ENCODE results near the gene GPHA2. TPM values are rescaled to one million over a fixed set of nuclear protein-coding genes. Genes with fewer than 3 reads are reported as not detected.

The GPHA2 gene
- total and polyA plus RNA-seq, 2 donors (not counting 1 experiment from before 2014, with no cell fraction given) = not detected

GRCh38 chr11:64908766-64909165 is 26.9 kb downstream of the GPHA2 start:
- Histone ChIP-seq H3K79me2 (ENCODE audit: control insufficient read depth, insufficient read depth, low read length) (no peaks in the 10 kb centered on the region), H3K4me2 (ENCODE audit: extremely low read depth, insufficient read depth, low read length) (no peak overlapping the region), H3K27me3 (ENCODE audit: control insufficient read depth, insufficient read depth, low read length) (no peaks in the 10 kb centered on the region), H3K4me1 (ENCODE audit: control insufficient read depth, extremely low read depth, insufficient read depth, low read length) (no peaks in the 10 kb centered on the region), H3K9ac (ENCODE audit: insufficient read depth, low read length) (no peak overlapping the region), H2AFZ (ENCODE audit: low read length) (no peak overlapping the region), H3K4me3 (replicated peaks in 1 of 4; ENCODE audit: control extremely low read depth in 1 of 4, insufficient read depth in 1 of 4, low read depth in 3 of 4, low read length in 4 of 4) (no peak overlapping the region), H3K27ac (ENCODE audit: insufficient read depth, low read length) (no peak overlapping the region), H3K36me3 (ENCODE audit: control insufficient read depth, insufficient read depth, low read length) (peaks cover 21% of the 10 kb centered on the region), H3K9me3 (ENCODE audit: control insufficient read depth, insufficient read depth, low read depth, low read length) (no peaks in the 10 kb centered on the region), H4K20me1 (ENCODE audit: control insufficient read depth, extremely low read depth, insufficient read depth, low read length) (no peaks in the 10 kb centered on the region)
- TF ChIP-seq CTCF (conservative IDR thresholded peaks at IDR 0.05 in 1 of 2, IDR thresholded peaks at IDR 0.05 in 1 of 2; ENCODE audit: low read depth in 1 of 2, low read length in 2 of 2) (no peak), EZH2 (IDR thresholded peaks at IDR 0.05; ENCODE audit: low read length, missing control alignments) (no peak)
- no peak for DNase-seq (ENCODE audit: low read depth in 2 of 2)

- H3K27me3 ChIP-seq (ENCODE audit: control insufficient read depth, insufficient read depth, low read length) = no peaks in the 10 kb centered on the region
- no peak for DNase-seq (ENCODE audit: low read depth in 2 of 2)
- H3K27ac ChIP-seq (ENCODE audit: insufficient read depth, low read length) = no peak overlapping the region
- no peak overlapping the region for H3K9ac ChIP-seq (ENCODE audit: insufficient read depth, low read length)
- H3K4me3 ChIP-seq (replicated peaks in 1 of 4; ENCODE audit: control extremely low read depth in 1 of 4, insufficient read depth in 1 of 4, low read depth in 3 of 4, low read length in 4 of 4) = no peak overlapping the region
- TF ChIP-seq CTCF (conservative IDR thresholded peaks at IDR 0.05 in 1 of 2, IDR thresholded peaks at IDR 0.05 in 1 of 2; ENCODE audit: low read depth in 1 of 2, low read length in 2 of 2) (no peak), EZH2 (IDR thresholded peaks at IDR 0.05; ENCODE audit: low read length, missing control alignments) (no peak)
- H3K36me3 ChIP-seq (ENCODE audit: control insufficient read depth, insufficient read depth, low read length) = peaks cover 20% of the 10 kb centered on the region
- H3K4me1 ChIP-seq (ENCODE audit: control insufficient read depth, extremely low read depth, insufficient read depth, low read length) = no peaks in the 10 kb centered on the region
- H4K20me1 ChIP-seq (ENCODE audit: control insufficient read depth, extremely low read depth, insufficient read depth, low read length) = no peaks in the 10 kb centered on the region
- H3K9me3 ChIP-seq (ENCODE audit: control insufficient read depth, insufficient read depth, low read depth, low read length) = no peaks in the 10 kb centered on the region
- H3K79me2 ChIP-seq (ENCODE audit: control insufficient read depth, insufficient read depth, low read length) = no peaks in the 10 kb centered on the region
- H3K4me2 ChIP-seq (ENCODE audit: extremely low read depth, insufficient read depth, low read length) = no peak overlapping the region
- H2AFZ ChIP-seq (ENCODE audit: low read length) = no peak overlapping the region
Measured at GRCh38 chr11:64906314-64906635, 29.4 kb downstream of the GPHA2 start.

GRCh38 chr11:64905516-64906313 is 30.0 kb downstream of the GPHA2 start:
- H3K9me3 ChIP-seq (ENCODE audit: control insufficient read depth, insufficient read depth, low read depth, low read length) = no peaks in the 10 kb centered on the region
- no peak overlapping the region for H3K9ac ChIP-seq (ENCODE audit: insufficient read depth, low read length)
- TF ChIP-seq CTCF (conservative IDR thresholded peaks at IDR 0.05 in 1 of 2, IDR thresholded peaks at IDR 0.05 in 1 of 2; ENCODE audit: low read depth in 1 of 2, low read length in 2 of 2) (no peak), EZH2 (IDR thresholded peaks at IDR 0.05; ENCODE audit: low read length, missing control alignments) (no peak)
- H3K27ac ChIP-seq (ENCODE audit: insufficient read depth, low read length) = no peak overlapping the region
- no peak overlapping the region for H2AFZ ChIP-seq (ENCODE audit: low read length)
- no peaks in the 10 kb centered on the region for H4K20me1 ChIP-seq (ENCODE audit: control insufficient read depth, extremely low read depth, insufficient read depth, low read length)
- no peaks in the 10 kb centered on the region for H3K27me3 ChIP-seq (ENCODE audit: control insufficient read depth, insufficient read depth, low read length)
- H3K4me1 ChIP-seq (ENCODE audit: control insufficient read depth, extremely low read depth, insufficient read depth, low read length) = no peaks in the 10 kb centered on the region
- H3K79me2 ChIP-seq (ENCODE audit: control insufficient read depth, insufficient read depth, low read length) = no peaks in the 10 kb centered on the region
- no peak overlapping the region for H3K4me3 ChIP-seq (replicated peaks in 1 of 4; ENCODE audit: control extremely low read depth in 1 of 4, insufficient read depth in 1 of 4, low read depth in 3 of 4, low read length in 4 of 4)
- peaks cover 17% of the 10 kb centered on the region for H3K36me3 ChIP-seq (ENCODE audit: control insufficient read depth, insufficient read depth, low read length)
- DNase-seq (ENCODE audit: low read depth in 2 of 2) = no peak
- H3K4me2 ChIP-seq (ENCODE audit: extremely low read depth, insufficient read depth, low read length) = no peak overlapping the region
